Measurements from ENCODE around the gene UROC1.

DNA sequence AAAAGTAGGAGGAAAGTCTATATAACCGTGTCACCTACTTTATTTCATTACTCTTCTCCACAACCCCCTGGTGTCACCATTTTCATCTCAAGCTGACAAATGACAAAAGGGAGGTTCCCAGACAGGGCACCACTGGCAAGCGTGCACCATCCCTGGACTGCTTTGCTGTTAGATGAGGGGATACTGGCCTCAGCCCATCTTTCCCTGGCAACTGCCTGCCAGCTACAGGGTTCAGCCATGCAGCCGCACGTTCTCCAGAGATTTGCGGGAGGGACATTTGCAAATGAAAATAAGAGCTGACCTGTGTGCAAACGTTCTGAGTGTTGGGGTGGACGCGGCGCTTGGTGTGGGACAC, 660 bp downstream of the UROC1 start:
- TF ChIP-seq SUZ12 (IDR thresholded peaks at IDR 0.05; ENCODE audit: extremely low read depth, insufficient read depth, insufficient read length) (no peak), ZNF274 (IDR thresholded peaks at IDR 0.05; ENCODE audit: low read depth, low read length) (no peak), YY1 (IDR thresholded peaks at IDR 0.05; ENCODE audit: insufficient read depth, insufficient read length) (no peak)

Data from NT2/D1 (cell line).